A172 (cell line): Measurements from ENCODE around the gene UXS1. TPM values are rescaled to one million over a fixed set of nuclear protein-coding genes. Genes with fewer than 3 reads are reported as not detected.
A peak's percentile ranks its signal among the peaks of the same experiment; 100 is the strongest.

Experiments
- DNase-seq: peaks from one replicate; pipeline ENCODE4 v3.0.0-alpha.2; 2015; ENCODE audit warnings: low spot score
- total RNA-seq: library from RNA; depleted of rRNA; stranded (reverse); fragments of >200 nt; shearing (Covaris generic); gene quantifications from 2 replicates; pipeline ENCODE4 v1.2.3, GENCODE V29; 2014

UXS1 gene
- total RNA-seq, 1 experiment from 2014 or later: 31.5 TPM

DNA sequence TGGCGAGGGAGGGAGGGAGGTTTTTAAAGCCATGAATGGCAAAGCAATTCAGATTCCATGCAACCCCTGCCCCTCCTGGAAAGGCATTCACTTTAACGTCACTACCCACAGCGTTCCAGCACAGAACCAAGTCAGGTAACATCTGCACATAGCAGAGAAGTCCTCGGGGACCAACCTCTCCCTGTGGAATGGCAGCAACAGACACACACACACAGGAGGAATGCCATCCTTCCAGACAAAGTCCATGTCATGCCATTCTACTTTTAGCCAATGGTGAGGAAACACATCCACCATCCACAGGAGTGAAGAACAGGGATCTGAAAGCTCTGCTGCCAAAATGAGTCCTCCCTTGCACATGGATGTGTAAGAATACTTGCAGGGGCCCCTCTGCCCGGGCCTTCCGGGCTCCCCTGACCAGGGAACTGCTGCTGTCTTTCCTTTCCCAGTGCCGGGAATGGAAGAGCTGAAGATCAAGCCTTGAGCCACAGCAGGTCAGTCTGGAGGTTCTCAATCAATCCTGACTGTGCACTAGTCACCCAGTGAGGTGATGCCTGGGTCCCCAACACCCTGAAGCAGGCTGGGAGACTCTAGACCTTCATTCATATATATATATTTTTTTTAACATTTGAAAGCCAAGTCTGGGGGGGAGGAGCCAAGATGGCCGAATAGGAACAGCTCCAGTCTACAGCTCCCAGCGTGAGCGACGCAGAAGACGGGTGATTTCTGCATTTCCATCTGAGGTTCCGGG is 63.7 kb downstream of the UXS1 start:
- DNase-seq: no peak

DNA sequence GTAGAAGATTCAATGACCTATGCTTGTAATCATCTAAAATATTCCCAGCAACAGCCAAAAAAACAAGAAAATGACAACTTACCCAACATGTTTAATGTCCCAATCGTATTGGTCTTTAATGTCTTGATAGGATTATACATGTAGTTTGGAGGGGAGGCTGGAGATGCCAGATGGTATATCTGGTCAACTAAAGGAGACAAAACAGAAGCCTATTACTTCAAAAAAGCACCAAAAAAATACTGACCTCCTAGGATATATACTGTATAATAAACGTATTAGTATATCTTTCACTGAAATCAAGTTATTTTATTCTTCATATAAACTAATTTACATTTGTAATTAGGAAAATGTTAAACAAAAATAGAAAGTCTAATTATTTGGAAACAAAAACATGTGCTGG is 64.5 kb downstream of the UXS1 start:
- DNase-seq: no peak

DNA sequence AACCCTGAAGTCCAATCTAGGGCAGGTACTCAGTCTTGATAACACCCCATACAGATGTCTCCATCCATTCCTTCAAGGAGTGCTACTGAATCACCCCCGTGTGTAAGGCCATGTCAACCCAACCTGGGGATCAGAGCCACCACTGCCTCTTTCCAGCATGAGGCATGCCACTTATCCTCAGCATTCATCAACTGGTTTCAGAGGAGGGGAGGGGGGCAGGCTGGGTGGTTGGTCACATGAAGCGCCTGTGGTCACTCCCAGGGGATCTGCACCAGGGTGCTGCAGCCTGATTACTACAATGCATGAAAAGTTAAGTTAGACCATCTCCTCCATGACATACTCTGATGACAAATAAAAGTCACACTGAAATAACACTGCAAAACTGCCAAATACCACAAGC is 65.0 kb downstream of the UXS1 start:
- DNase-seq: no peak

DNA sequence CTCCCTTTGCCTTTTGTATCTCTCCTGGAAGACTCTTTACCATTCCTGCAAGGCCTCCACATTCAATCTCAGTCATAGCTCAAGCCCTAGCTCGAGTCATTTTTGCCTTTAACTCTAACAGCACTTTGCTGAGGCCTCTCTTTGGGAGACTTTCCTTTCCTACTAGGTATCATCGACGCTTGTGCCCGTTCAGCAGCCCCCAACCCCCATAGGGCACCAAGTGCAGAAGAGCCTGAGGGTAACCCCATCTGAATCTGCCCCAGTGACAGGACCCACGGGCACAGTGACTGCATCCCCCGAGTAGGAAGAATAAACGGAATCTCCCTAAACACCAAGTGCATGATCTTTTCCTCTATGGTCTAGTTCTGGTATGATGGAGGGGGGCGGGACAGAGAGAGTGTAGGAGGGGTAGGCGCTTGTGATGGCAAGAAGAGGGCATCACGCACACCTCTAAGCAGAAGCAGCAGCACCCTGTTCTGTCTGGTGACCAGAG is 66.3 kb downstream of the UXS1 start:
- no peak for DNase-seq

DNA sequence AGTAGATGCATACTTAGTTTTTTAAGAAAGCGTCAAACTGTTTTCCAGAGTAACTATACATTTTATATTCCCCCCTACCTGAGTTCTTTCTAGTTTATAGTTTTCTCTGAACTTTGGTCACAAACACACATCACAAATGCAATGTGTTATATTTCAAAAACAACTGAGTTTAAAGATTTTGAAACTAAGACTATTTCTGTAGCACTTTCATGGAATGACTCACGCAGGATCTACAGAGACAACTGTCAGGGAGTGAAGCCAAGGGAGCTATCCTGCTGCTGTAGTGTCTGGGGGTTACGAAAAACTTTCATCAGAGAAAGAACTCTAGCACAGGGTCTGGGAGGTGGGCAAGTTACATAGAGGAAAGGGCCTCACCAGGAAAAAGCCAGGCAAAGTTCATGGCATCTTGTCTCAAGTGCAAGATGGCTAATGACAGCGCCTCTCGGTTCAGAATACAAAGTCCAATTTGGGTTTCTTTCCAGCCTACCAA is 66.8 kb downstream of the UXS1 start:
- DNase-seq: no peak

DNA sequence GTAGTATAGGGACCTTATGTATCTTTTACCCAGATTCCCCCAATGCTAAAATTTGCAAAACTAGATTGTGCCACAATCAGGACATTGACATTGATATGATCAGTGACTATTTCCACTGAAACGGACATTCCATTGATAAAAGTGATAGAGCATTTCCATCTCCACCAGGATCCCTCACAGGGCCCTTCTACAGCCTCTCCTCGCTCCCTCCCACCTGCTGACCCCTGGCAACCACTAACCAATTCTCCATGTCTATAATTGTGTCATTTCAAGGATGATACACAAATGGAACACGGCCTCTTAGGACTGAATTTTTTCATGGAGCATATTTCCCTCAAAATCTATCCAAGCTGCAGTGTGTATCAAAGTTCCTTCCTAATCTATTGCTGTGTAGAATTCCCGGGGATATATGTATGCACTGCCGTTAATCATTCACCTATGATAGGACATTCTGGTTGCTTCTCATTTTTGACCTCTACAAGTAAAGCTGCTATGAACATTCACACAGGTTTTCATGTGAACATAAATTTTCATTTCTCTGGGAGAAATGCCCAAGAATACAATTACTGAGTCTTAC is 67.3 kb downstream of the UXS1 start:
- no peak for DNase-seq

DNA sequence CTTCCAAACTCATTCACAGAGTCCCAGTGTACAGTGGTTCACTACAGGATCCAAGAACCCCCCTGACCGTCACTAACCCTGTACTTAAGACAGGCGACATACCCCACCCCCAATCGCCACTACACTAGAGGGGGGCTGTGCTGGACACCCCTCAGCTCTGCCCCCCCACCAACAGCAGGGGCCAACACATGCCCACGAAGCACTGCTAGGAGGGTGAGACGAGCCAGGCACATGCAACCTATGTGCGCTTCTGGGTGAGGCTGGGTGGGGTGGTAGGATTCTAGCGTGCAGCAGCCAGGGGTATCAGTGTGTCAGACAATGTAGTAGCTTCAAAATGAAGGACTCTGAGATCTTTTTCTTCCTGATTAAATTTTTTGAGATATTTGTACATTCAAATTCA is 67.8 kb downstream of the UXS1 start:
- no peak for DNase-seq

DNA sequence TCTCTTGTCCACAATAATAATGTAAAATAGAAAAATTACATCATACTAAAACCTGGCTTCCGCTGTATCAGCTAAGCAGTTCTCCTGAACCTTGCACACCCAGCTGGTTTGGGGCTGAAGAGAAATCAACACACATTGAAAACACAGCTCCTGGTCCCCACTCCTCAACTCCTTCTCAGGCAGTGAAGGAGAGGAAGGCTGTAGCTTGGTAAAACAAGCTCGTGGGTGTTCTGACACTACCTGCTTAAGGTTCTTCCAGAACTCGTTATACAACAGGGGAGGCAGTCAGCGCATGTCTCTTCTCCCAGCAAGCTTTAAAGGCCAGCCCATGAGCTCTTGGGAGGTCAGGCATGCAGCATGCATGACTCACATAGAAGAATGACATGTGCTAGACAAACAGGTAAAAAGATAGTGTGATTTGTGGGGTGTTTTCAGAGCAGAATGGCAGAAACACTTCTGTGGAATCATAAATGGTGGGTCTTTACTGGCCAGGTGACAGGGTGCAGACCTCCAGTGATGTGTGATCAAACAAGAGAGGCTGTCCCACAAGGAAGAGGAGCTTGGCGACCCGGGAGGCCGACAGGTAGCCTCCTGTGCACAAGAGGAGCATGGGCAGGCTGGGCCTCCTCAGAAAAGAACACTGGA is 69.1 kb downstream of the UXS1 start:
- no peak for DNase-seq

DNA sequence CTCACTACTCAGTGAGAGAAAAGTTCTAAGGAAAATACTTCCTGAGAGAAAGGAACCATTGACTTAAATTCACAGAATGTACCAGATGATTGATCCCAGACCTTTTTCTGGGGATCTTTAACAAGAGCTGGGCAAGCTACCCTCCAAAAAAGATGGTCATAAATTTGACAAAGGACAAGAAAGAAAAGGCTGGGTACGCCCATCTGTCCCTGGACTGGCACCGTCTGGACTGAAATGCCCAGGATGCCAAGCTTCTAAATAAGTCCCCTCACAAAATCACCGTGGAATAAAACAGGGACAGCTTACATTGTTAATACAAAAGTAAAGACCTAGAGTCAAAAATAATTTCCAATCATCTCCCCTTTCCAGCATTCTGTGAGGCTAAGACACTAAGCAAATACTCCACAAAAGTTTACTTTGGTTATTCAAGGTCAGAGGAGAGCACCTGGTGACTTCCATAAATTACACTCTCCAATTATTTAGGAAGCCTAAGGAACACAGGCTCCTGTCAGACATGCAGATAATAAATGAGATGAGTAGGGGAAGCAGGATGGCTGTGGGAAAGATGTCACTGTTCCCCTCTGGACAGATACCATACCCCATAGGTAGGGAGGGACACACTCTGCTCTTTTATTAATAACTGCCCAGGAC is 69.9 kb downstream of the UXS1 start:
- DNase-seq: no peak

DNA sequence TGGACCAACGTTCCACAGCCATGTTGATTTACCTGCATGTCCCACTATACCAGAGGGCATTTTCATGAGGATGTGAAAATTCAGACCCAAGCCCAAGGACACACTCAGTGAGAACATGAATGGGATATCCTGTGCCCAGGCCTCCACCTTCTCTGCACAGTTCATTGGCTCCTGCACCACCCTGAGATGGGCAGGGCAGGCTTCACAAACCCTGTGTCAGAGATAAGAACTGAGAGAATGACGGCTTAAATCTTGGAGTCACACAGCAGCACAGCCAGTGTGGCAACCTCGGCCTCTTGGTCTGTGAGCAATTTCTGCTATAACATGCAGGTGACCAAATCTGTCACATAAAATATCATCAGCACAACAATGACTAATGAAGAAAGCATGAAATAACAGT is 71.9 kb downstream of the UXS1 start:
- DNase-seq: no peak

DNA sequence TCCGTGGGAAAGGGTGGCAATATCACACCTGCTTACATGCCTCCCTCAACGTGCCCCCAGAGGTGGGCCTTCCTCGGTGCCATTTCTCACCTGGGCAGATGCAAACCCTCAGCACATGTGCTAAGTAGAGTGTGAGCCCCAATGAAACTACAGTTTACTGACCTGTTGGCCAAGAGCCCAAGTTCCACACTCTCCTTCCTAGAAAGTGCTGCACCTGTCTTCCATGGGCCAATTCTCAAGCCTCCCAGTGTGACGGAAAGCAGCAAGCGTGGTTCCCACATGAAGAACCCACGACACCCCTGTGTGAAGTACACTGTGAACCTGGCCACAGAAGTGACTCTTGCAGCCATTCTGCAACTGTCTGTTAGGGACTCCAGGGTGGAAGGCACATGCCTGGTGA is 73.7 kb downstream of the UXS1 start:
- DNase-seq: no peak

DNA sequence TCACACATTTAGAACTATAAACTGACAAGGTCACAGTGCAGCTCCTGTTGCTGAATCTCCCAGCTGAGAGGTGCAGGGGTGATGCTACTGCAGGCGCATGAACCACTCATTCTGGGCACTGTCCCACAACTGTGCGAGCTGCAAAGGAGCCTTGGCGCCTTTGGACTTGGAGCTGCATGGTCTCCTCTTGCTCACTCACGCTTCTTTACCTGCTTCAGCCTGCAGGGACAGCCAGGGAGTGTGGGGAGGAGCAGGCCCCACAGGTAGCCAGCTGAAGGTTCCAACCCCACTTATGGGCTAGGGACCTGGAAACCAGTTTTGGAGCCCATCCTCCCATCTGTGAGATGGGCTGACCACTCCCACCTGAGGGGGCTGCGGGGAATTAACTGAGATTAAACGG is 75.0 kb downstream of the UXS1 start:
- no peak for DNase-seq

DNA sequence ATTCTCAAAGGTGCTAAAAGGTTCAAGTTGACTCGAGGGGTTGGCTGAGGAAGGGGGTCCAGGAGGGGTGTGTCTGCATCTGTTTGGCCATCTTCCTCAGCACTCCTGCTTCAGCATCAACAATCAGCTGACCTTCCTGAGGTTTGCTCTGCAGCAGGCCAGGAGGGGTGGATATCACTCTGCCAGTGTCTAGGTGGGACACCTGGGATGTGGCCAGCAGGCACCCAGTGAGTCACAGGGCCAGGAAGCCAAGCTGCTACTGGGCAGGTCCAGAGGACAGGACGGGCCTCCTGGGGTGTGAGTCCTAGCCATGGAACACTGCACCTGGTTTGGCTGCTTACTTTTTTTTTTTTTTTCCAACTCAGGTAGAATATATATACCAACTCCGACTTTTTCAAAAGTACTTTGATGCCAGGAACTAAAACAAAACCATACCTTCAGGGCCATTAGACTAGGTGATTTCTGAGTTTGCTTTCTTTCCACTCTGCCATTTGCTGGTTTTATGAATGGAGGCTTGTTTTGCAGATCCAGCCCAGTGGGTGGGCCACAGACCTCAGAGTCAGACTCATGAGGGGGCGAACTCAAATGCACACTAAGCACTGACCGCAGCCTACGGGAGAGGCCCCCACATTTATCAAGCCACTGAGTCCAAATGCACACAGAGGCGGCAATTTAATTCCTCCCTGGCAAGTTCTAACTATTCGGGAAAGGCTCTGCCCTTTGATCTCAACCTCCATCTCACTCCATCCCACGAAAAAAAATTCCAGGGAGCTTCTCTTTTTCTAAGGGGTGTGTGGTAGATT is 76.0 kb downstream of the UXS1 start:
- DNase-seq: peak; percentile 12

DNA sequence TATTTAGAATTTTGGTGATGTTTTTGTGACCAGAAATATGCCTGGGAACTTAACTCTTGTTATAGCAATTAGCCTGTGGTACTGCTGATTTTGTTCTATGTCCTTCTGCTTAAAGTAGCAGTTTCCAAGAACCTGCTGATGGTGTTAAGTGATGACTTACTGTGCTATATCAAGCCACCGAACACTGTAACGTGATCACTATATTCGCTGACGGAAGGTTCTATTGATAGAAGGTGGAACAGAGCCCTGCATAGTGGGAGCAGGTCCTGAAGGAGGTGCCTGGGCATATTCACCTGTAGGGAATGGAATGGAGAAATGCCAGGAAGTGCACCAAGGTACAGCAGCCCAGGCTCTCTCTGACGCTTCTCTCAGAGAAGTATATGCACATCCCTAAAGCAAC is 76.8 kb downstream of the UXS1 start:
- DNase-seq: no peak

DNA sequence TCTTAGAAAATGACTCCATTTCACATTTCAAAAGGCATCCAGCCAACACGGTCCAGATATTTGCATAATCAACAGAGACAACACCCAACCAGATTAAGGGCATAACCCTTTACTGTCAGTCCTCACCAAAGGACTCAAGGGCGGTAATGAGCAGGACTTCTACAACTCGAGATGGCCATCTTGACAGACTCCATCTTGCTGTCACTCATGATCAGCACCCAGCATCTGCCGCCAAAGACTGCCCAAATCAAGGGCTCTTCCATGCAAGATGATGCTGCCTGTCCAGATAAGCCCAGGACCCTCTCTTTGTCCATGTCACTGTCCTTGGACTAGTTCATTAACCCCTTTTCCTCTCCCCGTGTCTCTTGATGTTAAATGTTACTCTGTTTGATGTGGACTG is 77.9 kb downstream of the UXS1 start:
- DNase-seq: no peak

DNA sequence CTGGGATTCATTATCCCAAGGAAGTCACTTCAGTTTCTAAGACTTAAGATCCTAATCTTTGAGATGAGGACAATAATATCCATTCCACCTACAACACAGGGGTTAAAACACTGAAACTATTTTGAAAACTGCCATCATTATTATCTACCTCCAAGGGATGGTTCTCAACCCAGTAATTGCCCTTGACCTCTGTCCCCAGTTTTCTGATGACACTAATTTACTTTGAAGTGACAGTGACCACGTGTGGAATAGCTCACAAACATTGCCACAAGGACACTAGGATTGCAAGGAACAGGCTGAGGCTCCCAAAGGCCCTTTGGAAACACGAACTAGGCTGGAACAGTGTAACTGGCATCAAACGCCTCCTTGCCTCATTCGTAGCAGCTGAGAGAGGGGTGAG is 78.4 kb downstream of the UXS1 start:
- DNase-seq: no peak

DNA sequence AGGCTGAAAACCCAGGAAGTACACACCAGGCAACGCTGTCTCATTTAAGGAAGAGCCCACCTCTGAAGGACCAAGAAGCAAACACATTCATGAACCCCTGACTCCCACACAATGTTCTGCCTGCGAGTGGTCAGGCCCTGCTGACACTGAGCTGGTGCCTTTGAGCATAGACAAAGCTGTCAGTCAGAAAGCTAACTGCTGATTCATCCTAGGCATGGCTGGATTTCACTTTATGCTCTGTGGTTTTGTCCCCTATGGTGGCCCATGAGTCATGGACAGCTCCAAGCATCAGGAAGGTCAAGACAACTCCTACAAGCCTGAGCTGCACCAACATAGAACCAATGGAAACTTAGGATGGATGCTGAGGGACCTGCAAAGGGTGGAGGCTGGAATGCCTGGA is 78.9 kb downstream of the UXS1 start:
- DNase-seq: peak; percentile 94

DNA sequence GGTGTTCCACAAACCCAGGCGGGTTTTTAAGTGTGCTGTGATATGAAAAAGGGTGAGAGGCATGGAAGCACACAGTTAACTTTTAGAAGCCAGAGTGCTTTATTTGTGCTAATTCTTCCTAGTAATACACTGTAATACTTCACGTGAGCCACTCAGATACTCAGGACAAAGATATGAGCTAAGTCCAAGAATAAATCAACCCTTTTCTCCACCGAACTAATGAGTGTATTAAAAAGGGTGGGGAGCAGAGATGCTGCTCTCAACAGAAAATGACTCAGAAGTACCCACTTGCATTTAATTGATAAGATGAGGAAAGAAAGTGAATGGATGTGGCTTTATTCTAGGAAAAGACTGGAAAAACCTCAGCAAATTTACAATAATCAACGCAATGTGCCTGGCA is 79.9 kb downstream of the UXS1 start:
- DNase-seq: no peak

DNA sequence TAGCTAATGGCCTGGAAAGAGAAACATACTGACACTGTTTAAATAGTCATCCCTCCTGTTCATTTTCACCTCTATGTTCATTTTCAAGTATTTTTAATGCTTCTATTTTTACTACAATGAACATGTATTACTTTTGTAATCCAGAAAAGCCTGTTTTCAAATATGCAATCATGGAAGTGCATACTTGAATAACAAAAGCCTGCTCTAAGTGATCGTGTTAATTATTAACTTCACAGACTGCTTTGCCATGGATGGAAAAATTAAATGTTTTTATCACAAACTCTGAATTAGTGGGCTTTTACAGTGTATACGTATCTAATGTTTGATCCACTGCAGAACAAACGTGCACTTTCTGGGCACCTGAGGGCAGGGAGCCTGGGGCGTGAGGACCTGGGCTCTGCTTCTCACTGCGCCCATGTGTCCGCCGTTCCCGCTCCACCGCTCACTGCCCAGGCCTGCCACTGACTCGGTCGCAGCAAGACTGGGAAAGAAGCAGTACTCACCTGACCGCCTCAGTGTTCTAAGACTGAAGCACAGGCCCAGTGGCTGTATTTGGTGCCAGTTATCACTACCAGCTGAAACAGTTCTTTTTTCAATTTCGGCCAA is 80.6 kb downstream of the UXS1 start:
- DNase-seq: no peak

DNA sequence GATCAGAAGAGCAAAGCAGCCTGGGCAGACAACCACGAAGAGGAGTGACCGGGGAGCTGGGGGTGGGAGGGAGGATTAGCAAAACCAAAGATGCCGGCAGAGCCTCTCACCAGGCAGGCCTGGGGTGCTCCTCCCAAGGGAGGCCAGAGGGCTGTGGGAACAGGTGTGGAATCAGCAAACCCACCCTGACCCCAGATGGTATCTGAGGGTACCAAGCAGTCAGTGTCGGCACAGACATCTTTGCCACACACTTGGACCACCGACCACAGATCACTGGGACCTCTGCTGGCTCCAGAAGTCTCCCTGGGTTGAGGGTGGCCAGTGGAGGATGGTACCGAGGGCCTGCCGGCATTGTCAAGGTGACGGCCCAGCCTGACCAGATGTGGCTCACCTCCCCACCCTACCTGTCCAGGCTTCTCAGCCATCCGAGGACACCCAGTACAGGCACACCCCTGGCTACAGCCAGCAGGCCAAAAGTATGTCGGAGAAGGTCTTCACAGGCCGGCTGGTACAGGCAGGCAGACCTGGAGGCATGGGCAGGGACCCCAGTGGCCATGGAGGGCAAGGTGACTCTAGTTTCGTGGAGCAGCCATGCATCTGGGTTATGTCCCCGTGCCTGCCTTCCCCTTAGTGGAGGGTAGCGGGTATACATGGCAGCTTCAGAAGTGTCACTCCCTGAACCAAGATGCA is 82.1 kb downstream of the UXS1 start:
- no peak for DNase-seq
